ENCODE results near the gene S100A14. TPM values are rescaled to one million over a fixed set of nuclear protein-coding genes. Genes with fewer than 3 reads are reported as not detected.
A peak's percentile ranks its signal among the peaks of the same experiment; 100 is the strongest.

The S100A14 gene
- total RNA-seq, 1 experiment from 2014 or later, result 252 TPM

GRCh38 chr1:153573351-153573750 is 42.8 kb downstream of the S100A14 start:
- peak overlapping the region; percentile 62 for H3K4me2 ChIP-seq (ENCODE audit: low read length)
- intact Hi-C loops (cut with micrococcal nuclease), result loop anchor here (2.0 kb wide), 1 partner anchor 43 kb away; the partner anchor contains the start of gene S100A14

More at GRCh38 chr1:153573351-153573750, 42.8 kb downstream of the S100A14 start:
- BruUV-seq (replicated peaks), result no TSS peak
- H3K9me3 ChIP-seq (ENCODE audit: control insufficient read depth in 1 of 2, insufficient read depth in 1 of 2, low read depth in 1 of 2, low read length in 2 of 2), result no peaks in the 10 kb centered on the region
- DNase-seq (ENCODE audit: low read depth, low spot score) (no peak), ATAC-seq (no peak)
- H2AFZ ChIP-seq (ENCODE audit: low read depth, low read length, poor library complexity, severe bottlenecking), result no peak overlapping the region
- RAD21 ChIA-PET (ENCODE audit: low non-redundant PET in 1 of 2, low total read pairs in 2 of 2, uncharacterized antibody in 2 of 2, unreplicated experiment in 2 of 2), result interaction anchor here (1.7 to 1.9 kb wide), 3 partner anchors 39 to 44 kb away, joined by 3 to 8 read pairs (median 5); partner anchors contain the start of genes S100A14 (in 1 of the 2) and S100A16 (in 1 of the 2)
- H3K4me1 ChIP-seq (ENCODE audit: control insufficient read depth in 1 of 2, insufficient read depth in 2 of 2, low read length in 2 of 2), result peaks cover 28 to 53% of the 10 kb centered on the region in 2 experiments
- H4K20me1 ChIP-seq (ENCODE audit: insufficient read depth), result no peaks in the 10 kb centered on the region
- peak overlapping the region; percentile 43; the same call in 1 of the 2 replicates for H3K9ac ChIP-seq (ENCODE audit: low read length)
- H3K27me3 ChIP-seq (ENCODE audit: insufficient read depth, low read length), result no peaks in the 10 kb centered on the region
- H3K9me2 ChIP-seq (ENCODE audit: insufficient read depth), result no peaks in the 10 kb centered on the region
- H3K79me2 ChIP-seq (ENCODE audit: insufficient read depth, low read length), result no peaks in the 10 kb centered on the region
- TF ChIP-seq SIN3A (IDR thresholded peaks at IDR 0.05; ENCODE audit: low read depth) (no peak), REST (IDR thresholded peaks at IDR 0.05; ENCODE audit: low read depth) (no peak), ZBTB33 (IDR thresholded peaks at IDR 0.05; ENCODE audit: extremely low read depth, insufficient replicate concordance, low read length) (no peak)
- no peaks in the 10 kb centered on the region for H3K36me3 ChIP-seq (ENCODE audit: control insufficient read depth in 1 of 2, insufficient read depth in 2 of 2, low read length in 2 of 2)
- H3K27ac ChIP-seq (ENCODE audit: low read depth, low read length), result peak overlapping the region; percentile 57; the same call in 1 of the 2 replicates
- CTCF ChIA-PET, result interaction anchor here (0.9 to 3.6 kb wide), 15 partner anchors 8 to 103 kb away, joined by 3 to 33 read pairs (median 6); partner anchors contain the start of genes CHTOP, S100A1, S100A13 and S100A14
- POLR2A ChIA-PET, result interaction anchor here (1.3 to 4.2 kb wide), 6 partner anchors 40 to 417 kb away, joined by 3 to 38 read pairs (median 15); partner anchors contain the start of genes CHTOP, RPS27, S100A14 and S100A16
- no peak overlapping the region for H3K4me3 ChIP-seq (replicated peaks in 1 of 2; ENCODE audit: low read depth in 1 of 2, low read length in 2 of 2)

Measured in HCT116 (cell line).